Neural progenitor cell (in vitro differentiated cells): ENCODE results near the gene PCNX2. TPM values are rescaled to one million over a fixed set of nuclear protein-coding genes. Genes with fewer than 3 reads are reported as not detected.

Experiments used
- DNase-seq: peaks from one replicate; pipeline ENCODE4 v3.0.0-alpha.2; 2016; ENCODE audit warnings: low spot score
- H2AFZ ChIP-seq: fragments of 200-600 bp; sonication (generic); replicated peaks from 2 replicates; pipeline ENCODE4 v1.6.1; 2016; ENCODE audit warnings: antibody characterized with exemption
- H3F3A ChIP-seq: fragments of 200-600 bp; sonication (generic); 2 replicates; pipeline ENCODE4 v1.6.1; 2016; ENCODE audit warnings: antibody characterized with exemption, low read depth
- H3K27ac ChIP-seq: fragments of 200-600 bp; sonication (generic); 2 replicates; pipeline ENCODE4 v1.5.1; 2016; ENCODE audit warnings: mild to moderate bottlenecking
- H3K27me3 ChIP-seq: fragments of 200-600 bp; sonication (generic); 2 replicates; pipeline ENCODE4 v1.6.1; 2016; ENCODE audit warnings: mild to moderate bottlenecking, moderate library complexity
- H3K36me3 ChIP-seq: fragments of 200-600 bp; sonication (generic); 2 replicates; pipeline ENCODE4 v1.5.1; 2016
- H3K4me1 ChIP-seq: fragments of 200-600 bp; sonication (generic); 2 replicates; pipeline ENCODE4 v1.6.1; 2016; ENCODE audit warnings: mixed run types
- H3K4me2 ChIP-seq: fragments of 200-600 bp; sonication (generic); 2 replicates; pipeline ENCODE4 v1.6.1; 2016
- H3K4me3 ChIP-seq: fragments of 200-600 bp; sonication (generic); 2 replicates; pipeline ENCODE4 v1.5.1; 2016
- H3K79me2 ChIP-seq: fragments of 200-600 bp; sonication (generic); 2 replicates; pipeline ENCODE4 v1.6.1; 2016; ENCODE audit warnings: low read depth
- H3K9ac ChIP-seq: fragments of 200-600 bp; sonication (generic); 2 replicates; pipeline ENCODE4 v1.6.1; 2016
- H3K9me3 ChIP-seq: fragments of 200-600 bp; sonication (generic); 2 replicates; pipeline ENCODE4 v1.5.1; 2016; ENCODE audit warnings: low read depth
- H4K20me1 ChIP-seq: fragments of 200-600 bp; sonication (generic); 2 replicates; pipeline ENCODE4 v1.6.1; 2016; ENCODE audit warnings: low read depth
- H3K27ac Mint-ChIP-seq: 3 replicates; pipeline ENCODE4 v1.8.0; 2021; ENCODE audit warnings: mixed read lengths
- H3K27me3 Mint-ChIP-seq: 2 replicates; pipeline ENCODE4 v1.8.0; 2022; ENCODE audit warnings: low read depth, mild to moderate bottlenecking, inconsistent platforms, moderate library complexity, mixed read lengths; ENCODE audit not compliant: insufficient read depth
- H3K36me3 Mint-ChIP-seq: 3 replicates; pipeline ENCODE4 v1.8.0; 2021; ENCODE audit warnings: mixed read lengths
- H3K4me1 Mint-ChIP-seq: 3 replicates; pipeline ENCODE4 v1.8.0; 2021; ENCODE audit warnings: mixed read lengths
- H3K4me3 Mint-ChIP-seq: 3 replicates; pipeline ENCODE4 v1.8.0; 2021; ENCODE audit warnings: mild to moderate bottlenecking, moderate library complexity, mixed read lengths
- H3K9me3 Mint-ChIP-seq: 3 replicates; pipeline ENCODE4 v1.8.0; 2020; ENCODE audit warnings: mixed read lengths
- CTCF ChIP-seq: fragments of 200-600 bp; sonication (generic); IDR thresholded peaks from 2 replicates; pipeline ENCODE4 v1.5.1; 2017; ENCODE audit warnings: antibody characterized with exemption, mild to moderate bottlenecking
- EZH2 ChIP-seq: fragments of 200-600 bp; sonication (generic); IDR thresholded peaks from 2 replicates; pipeline ENCODE4 v1.6.1; 2017; ENCODE audit warnings: antibody characterized with exemption, mild to moderate bottlenecking, moderate library complexity
- EZH2phosphoT487 ChIP-seq: fragments of 200-600 bp; sonication (generic); IDR thresholded peaks from 2 replicates; pipeline ENCODE4 v1.6.1; 2017; ENCODE audit warnings: antibody characterized with exemption
- total RNA-seq: library from RNA; depleted of rRNA; stranded (reverse); fragments of >200 nt; gene quantifications from 2 replicates; pipeline ENCODE4 v1.2.3, GENCODE V29; 2015; ENCODE audit warnings: low replicate concordance

Gene PCNX2
- total RNA-seq, 1 donor from 2014 or later = 30.8 TPM

DNA sequence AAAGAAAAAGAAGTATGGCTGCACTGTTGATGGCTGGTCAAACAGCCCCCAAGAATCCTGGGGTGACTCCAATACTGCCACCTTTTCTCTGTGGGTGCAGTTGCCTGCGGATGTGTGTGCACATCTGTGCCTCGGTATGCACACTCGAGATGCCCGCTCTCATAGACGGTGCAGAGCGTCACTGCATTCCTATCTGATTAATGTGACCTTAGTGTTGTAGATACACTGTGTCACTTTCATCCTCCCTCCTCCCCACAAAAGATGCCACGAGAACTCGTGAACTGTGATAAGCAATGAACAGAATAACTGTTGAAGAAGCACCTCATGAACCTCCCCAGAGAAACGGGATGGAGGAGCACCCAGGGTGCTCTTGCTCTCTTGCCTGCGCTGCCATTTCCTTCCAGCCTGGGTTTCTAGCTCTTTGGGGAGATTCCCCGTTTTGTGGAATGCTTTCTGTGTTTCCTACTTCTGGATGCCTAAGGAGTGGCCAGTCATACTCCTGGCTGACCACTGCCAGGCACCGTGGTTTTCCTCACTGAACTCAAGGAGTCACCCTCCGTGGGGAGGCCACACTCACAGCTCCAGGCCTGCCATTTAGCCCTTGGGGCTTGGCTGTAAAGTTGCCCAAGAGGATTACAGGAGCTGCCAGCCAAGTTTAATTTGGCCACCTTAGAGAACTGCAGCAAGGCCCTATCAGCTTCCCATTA, 313.1 kb downstream of the PCNX2 start:
- Mint-ChIP-seq H3K9me3 (no peaks in the 10 kb centered on the region), H3K36me3 (peaks cover 12% of the 10 kb centered on the region), H3K4me1 (peaks cover 13% of the 10 kb centered on the region), H3K27ac (peak overlapping the region; percentile 40), H3K4me3 (no peak overlapping the region), H3K27me3 (peaks cover 2% of the 10 kb centered on the region)
- no peak overlapping the region for H3K27ac ChIP-seq
- no peak overlapping the region for H3K4me3 ChIP-seq
- no peak for DNase-seq
- no peak overlapping the region for H2AFZ ChIP-seq
- no peaks in the 10 kb centered on the region for H3K79me2 ChIP-seq
- H3K4me2 ChIP-seq = no peak overlapping the region
- no peak overlapping the region for H3K9ac ChIP-seq
- TF ChIP-seq CTCF (no peak), EZH2phosphoT487 (no peak), EZH2 (no peak)
- no peaks in the 10 kb centered on the region for H3K9me3 ChIP-seq
- H4K20me1 ChIP-seq = no peaks in the 10 kb centered on the region
- no peaks in the 10 kb centered on the region for H3K4me1 ChIP-seq
- no peaks in the 10 kb centered on the region for H3K36me3 ChIP-seq
- no peaks in the 10 kb centered on the region for H3K27me3 ChIP-seq
- no peaks in the 10 kb centered on the region for H3F3A ChIP-seq

GRCh38 chr1:232980986-232981560, 314.5 kb downstream of the PCNX2 start:
- H3K27ac ChIP-seq = no peak overlapping the region
- H3K79me2 ChIP-seq = no peaks in the 10 kb centered on the region
- peaks cover under 1% of the 10 kb centered on the region for H3K27me3 Mint-ChIP-seq
- no peaks in the 10 kb centered on the region for H4K20me1 ChIP-seq
- no peak overlapping the region for H3K4me3 ChIP-seq
- H3K4me1 Mint-ChIP-seq = peaks cover 13% of the 10 kb centered on the region
- peaks cover 21% of the 10 kb centered on the region for H3K36me3 Mint-ChIP-seq
- H3K4me2 ChIP-seq = no peak overlapping the region
- TF ChIP-seq EZH2 (no peak), EZH2phosphoT487 (no peak), CTCF (no peak)
- H3K27ac Mint-ChIP-seq = no peak overlapping the region
- no peak overlapping the region for H3K9ac ChIP-seq
- no peak for DNase-seq
- H3K9me3 ChIP-seq = no peaks in the 10 kb centered on the region
- no peaks in the 10 kb centered on the region for H3K36me3 ChIP-seq
- H3F3A ChIP-seq = no peaks in the 10 kb centered on the region
- H3K4me1 ChIP-seq = no peaks in the 10 kb centered on the region
- H3K9me3 Mint-ChIP-seq = no peaks in the 10 kb centered on the region
- no peak overlapping the region for H2AFZ ChIP-seq
- no peak overlapping the region for H3K4me3 Mint-ChIP-seq
- H3K27me3 ChIP-seq = no peaks in the 10 kb centered on the region

DNA sequence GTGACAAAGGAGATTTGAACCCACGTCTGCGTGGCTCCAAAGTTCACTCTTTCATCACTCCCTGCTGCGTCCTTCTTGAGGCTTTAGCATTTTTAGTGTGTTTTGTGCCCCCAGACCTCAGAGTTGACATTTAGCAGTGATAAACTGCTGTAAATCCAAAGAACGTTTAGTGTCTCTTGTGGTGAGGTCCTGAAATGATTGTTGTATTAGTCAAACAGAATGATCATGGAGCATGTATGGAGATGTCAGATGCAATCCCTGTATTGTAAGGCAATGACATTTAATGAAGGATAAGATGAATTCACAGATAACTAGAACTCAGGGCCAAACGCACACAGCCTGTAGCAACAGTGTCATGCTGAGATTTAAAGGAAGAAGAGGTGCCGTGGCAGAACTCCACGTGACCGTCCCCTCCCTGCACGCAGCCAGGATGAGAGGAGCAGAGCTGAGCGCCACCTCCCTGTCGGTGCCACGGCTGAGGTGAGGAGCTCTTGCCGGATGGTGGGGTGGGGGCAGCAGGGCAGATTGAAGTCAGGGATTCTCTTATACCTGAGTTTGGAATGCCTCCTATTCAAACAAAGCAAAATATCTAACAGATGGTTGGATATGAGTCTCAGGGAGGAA, 315.1 kb downstream of the PCNX2 start:
- Histone ChIP-seq H3K27me3 (no peaks in the 10 kb centered on the region), H4K20me1 (no peaks in the 10 kb centered on the region), H3K79me2 (no peaks in the 10 kb centered on the region), H3F3A (no peaks in the 10 kb centered on the region), H3K9ac (no peak overlapping the region), H3K4me2 (no peak overlapping the region), H2AFZ (no peak overlapping the region), H3K9me3 (no peaks in the 10 kb centered on the region), H3K27ac (no peak overlapping the region), H3K4me3 (no peak overlapping the region), H3K36me3 (no peaks in the 10 kb centered on the region), H3K4me1 (no peaks in the 10 kb centered on the region)
- Mint-ChIP-seq H3K4me1 (peaks cover 16% of the 10 kb centered on the region), H3K36me3 (peaks cover 25% of the 10 kb centered on the region), H3K27ac (no peak overlapping the region), H3K9me3 (no peaks in the 10 kb centered on the region), H3K4me3 (no peak overlapping the region), H3K27me3 (no peaks in the 10 kb centered on the region)
- TF ChIP-seq EZH2phosphoT487 = no peak
- TF ChIP-seq EZH2 = no peak
- TF ChIP-seq CTCF = no peak
- DNase-seq = no peak
